Mesothelial cell of epicardium (in vitro differentiated cells): ENCODE data around the gene CDH13. TPM values are rescaled to one million over a fixed set of nuclear protein-coding genes. Genes with fewer than 3 reads are reported as not detected.

Source experiments
- DNase-seq, 2 experiments: peaks; one replicate each; pipeline ENCODE4 v3.0.0; 2021; ENCODE audit warnings: low spot score in 2 of 2; ENCODE audit not compliant: unreplicated experiment in 2 of 2
- H3K27ac Mint-ChIP-seq: 2 replicates; pipeline ENCODE4 v1.8.0; 2021; ENCODE audit warnings: mixed read lengths
- H3K27me3 Mint-ChIP-seq: 2 replicates; pipeline ENCODE4 v1.8.0; 2021; ENCODE audit warnings: low read depth, mixed read lengths
- H3K36me3 Mint-ChIP-seq: 2 replicates; pipeline ENCODE4 v1.8.0; 2021; ENCODE audit warnings: mixed read lengths
- H3K4me1 Mint-ChIP-seq: 2 replicates; pipeline ENCODE4 v1.8.0; 2021; ENCODE audit warnings: mixed read lengths
- H3K4me3 Mint-ChIP-seq: 2 replicates; pipeline ENCODE4 v1.8.0; 2021; ENCODE audit warnings: mild to moderate bottlenecking, moderate library complexity, mixed read lengths
- H3K9me3 Mint-ChIP-seq: 2 replicates; pipeline ENCODE4 v1.8.0; 2021; ENCODE audit warnings: mixed read lengths
- total RNA-seq: library from RNA; stranded (reverse); gene quantifications from 3 replicates; pipeline ENCODE4 v1.2.1, GENCODE V29; 2021
- TF ChIP-seq, protein P1 (sequence below): fragments of 200-600 bp; sonication (generic); IDR thresholded peaks from one replicate; pipeline ENCODE4 v1.5.0; 2021; ENCODE audit warnings: antibody characterized with exemption; ENCODE audit not compliant: unreplicated experiment

Gene CDH13
- total RNA-seq, 1 donor from 2014 or later: 0.80 TPM

DNA sequence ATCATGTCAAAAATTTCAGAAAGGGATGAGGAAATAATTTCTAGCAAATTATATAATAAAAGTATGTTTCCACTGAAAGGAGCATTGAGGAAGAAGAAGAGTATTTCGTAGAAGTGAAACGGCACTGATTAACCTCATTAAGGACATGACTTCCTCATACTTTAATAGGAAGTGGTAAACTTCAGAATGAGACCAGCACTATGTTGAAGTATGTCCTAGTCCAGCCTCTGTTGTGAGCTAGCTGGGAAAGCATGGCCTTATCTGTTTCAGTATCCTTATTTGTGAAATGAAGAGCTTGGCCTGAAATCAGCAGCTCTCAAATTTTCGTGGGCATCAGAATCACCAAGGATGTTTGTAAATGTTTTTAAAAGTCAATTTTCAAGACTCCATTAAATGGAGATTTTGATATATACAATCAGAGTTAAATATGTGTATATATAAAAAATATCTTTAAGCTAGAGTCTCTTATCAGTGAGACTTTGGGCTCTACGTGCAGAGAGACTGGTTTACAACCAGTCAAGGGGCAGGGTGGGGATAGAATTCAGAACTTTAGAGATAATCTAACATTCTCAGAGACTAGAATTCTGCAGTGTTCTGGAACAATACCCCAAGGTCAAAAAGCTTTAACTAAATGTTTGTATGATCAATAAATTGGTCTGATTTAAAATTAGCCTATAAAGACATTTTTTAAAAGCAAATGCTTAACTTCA is 365.4 kb downstream of the CDH13 start:
- Mint-ChIP-seq H3K36me3 (no peaks in the 10 kb centered on the region), H3K9me3 (no peaks in the 10 kb centered on the region), H3K27me3 (no peaks in the 10 kb centered on the region), H3K4me1 (no peaks in the 10 kb centered on the region), H3K4me3 (no peak overlapping the region), H3K27ac (no peak overlapping the region)
- no peak for DNase-seq
- TF ChIP-seq, protein P1, sequence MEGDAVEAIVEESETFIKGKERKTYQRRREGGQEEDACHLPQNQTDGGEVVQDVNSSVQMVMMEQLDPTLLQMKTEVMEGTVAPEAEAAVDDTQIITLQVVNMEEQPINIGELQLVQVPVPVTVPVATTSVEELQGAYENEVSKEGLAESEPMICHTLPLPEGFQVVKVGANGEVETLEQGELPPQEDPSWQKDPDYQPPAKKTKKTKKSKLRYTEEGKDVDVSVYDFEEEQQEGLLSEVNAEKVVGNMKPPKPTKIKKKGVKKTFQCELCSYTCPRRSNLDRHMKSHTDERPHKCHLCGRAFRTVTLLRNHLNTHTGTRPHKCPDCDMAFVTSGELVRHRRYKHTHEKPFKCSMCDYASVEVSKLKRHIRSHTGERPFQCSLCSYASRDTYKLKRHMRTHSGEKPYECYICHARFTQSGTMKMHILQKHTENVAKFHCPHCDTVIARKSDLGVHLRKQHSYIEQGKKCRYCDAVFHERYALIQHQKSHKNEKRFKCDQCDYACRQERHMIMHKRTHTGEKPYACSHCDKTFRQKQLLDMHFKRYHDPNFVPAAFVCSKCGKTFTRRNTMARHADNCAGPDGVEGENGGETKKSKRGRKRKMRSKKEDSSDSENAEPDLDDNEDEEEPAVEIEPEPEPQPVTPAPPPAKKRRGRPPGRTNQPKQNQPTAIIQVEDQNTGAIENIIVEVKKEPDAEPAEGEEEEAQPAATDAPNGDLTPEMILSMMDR: no peak

DNA sequence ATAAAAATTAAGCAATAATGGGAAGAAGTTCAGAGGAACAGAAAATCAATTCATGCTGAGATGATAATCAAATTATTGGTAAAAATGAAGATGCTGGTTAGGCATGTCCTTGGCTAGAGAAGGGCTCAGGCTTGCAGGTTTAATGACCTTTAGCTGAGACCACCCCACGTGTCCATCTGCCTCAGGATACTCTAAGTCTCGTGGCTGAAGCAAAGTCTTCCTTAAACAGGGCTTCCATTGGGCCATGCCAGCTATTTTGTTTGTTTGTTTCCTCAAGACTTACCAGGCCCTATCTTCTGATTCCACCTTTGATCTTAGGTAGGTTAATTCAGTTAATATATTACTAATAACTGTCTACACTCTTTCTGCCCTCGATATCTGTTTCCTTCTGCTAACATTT is 366.0 kb downstream of the CDH13 start:
- TF ChIP-seq, protein P1: no peak
- DNase-seq: no peak
- no peaks in the 10 kb centered on the region for H3K4me1 Mint-ChIP-seq
- H3K27me3 Mint-ChIP-seq: no peaks in the 10 kb centered on the region
- no peaks in the 10 kb centered on the region for H3K36me3 Mint-ChIP-seq
- no peak overlapping the region for H3K4me3 Mint-ChIP-seq
- H3K27ac Mint-ChIP-seq: no peak overlapping the region
- H3K9me3 Mint-ChIP-seq: no peaks in the 10 kb centered on the region

DNA sequence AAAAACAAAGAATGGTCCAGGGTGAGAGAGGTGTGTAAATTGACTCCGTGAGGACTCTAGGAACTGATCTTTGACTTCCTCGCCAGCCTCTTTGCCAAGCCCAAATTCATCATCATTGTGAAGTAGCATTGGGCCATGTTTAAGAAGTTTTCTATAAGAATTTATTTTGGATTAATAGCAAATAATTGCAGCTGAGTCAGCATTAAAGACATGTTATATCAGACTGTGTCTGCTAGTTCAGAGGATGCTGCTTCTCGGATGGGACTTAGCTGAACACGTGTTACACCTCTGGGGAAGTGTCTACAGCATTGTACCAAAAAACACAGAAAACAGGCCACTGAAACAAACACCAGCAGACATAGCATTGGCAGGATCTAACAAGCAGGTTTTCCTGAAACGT is 366.6 kb downstream of the CDH13 start:
- H3K27ac Mint-ChIP-seq: no peak overlapping the region
- TF ChIP-seq, protein P1: no peak
- no peaks in the 10 kb centered on the region for H3K4me1 Mint-ChIP-seq
- H3K9me3 Mint-ChIP-seq: no peaks in the 10 kb centered on the region
- no peaks in the 10 kb centered on the region for H3K36me3 Mint-ChIP-seq
- DNase-seq: no peak
- H3K4me3 Mint-ChIP-seq: no peak overlapping the region
- H3K27me3 Mint-ChIP-seq: no peaks in the 10 kb centered on the region

DNA sequence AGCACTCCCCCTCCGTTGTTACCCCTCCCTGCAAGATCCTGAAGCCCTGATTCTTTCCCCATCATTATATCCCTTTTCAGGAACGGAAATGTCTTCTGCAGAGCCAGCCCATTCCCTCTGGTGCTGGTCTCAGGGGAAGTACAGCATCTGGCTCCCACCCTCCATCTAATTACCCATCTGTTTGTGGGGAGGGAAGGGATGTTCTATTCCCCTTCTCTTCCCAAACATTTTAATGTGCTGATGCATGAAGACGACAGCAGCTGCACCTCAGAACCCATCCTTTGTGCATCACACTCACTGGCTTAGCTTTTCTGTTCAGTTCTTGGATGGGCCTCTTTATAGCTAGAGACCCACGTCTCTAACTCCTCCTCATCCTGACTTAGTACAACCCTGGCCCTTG is 367.2 kb downstream of the CDH13 start:
- Mint-ChIP-seq H3K9me3 (no peaks in the 10 kb centered on the region), H3K4me3 (no peak overlapping the region), H3K27me3 (peaks cover 1% of the 10 kb centered on the region), H3K27ac (no peak overlapping the region), H3K4me1 (no peaks in the 10 kb centered on the region), H3K36me3 (no peaks in the 10 kb centered on the region)
- TF ChIP-seq, protein P1: no peak
- DNase-seq: no peak

DNA sequence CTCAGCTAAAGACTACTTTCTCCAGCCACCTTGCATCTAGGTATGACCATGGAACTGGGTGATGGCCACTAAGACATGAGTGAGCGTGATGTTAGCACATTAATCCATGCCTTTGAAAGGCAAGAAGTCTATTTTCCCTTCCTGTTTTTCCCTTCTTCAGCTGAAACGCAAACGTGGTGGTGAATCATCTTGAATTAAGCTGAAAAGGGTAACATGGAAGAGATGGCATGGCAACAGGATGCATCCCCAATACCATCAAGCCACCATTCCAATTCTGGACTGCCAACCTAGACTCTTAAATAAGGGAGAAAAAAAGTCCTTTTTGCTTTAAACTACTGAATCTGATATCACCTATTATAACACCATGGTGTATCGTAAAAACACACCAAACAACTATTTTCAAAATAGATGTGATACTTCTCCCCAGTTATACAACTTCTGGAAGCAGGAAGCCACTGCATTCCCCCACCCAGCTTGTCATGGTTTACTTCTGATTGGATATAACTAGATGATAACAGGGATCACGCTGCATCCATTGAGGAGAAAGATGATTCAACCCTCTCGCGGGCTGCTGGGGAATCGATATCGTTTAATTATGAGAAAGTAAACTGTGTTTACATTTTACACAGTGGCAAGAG is 368.6 kb downstream of the CDH13 start:
- Mint-ChIP-seq H3K4me3 (no peak overlapping the region), H3K36me3 (no peaks in the 10 kb centered on the region), H3K27me3 (peaks cover 2% of the 10 kb centered on the region), H3K4me1 (no peaks in the 10 kb centered on the region), H3K9me3 (no peaks in the 10 kb centered on the region), H3K27ac (no peak overlapping the region)
- DNase-seq: no peak
- TF ChIP-seq, protein P1: no peak
